Gastrocnemius medialis (tissue), 4 donors: Measurements from ENCODE around the gene EPB41.

Source experiments
- POLR2A ChIP-seq, 2 donors: fragments of 450-650 bp; IDR thresholded peaks; one replicate each; pipeline ENCODE4 v1.6.1; 2017; ENCODE audit warnings: antibody characterized with exemption in 2 of 2, mild to moderate bottlenecking in 2 of 2, moderate library complexity in 2 of 2
- TF ChIP-seq, protein P1 (sequence below), 5 experiments: fragments of 450-650 bp in 3 of 5; fragments of 200-600 bp in 2 of 5; sonication (generic) in 2 of 5; IDR thresholded peaks in 4 of 5; conservative IDR thresholded peaks in 1 of 5; 1 replicate in 4 of 5; 2 replicates in 1 of 5; pipeline ENCODE4 v1.5.1; 2016 to 2019; ENCODE audit warnings: antibody characterized with exemption in 5 of 5, mild to moderate bottlenecking in 3 of 5, moderate library complexity in 3 of 5

DNA sequence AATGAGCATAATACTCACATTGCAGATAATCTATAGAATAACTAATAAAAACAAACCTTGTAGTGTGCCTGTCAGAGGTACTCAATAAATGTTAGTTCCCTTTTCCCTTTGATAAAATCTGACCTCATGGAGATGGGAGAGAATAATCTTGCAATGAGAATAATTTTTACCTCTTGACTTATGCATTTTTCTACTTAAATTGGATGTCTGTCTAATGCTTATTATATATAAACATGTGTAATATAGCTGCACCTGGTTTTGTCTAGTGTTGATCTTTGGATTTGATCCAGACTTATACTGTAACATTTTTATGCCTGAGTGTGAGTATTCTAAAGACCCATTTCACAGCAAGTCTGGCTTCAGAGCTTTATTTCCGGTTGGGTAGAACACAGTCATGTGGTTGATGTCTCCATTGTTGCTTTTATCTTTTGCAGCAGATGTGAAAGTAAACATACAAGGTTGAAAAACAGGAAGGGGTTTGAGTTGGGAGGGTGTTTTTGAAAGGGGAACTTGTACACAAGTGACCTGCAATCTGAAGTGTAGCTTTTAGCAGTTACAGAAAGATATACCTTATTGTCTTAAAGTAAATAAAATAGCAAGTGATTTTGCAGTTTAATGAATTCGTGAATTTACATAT lies 12.4 kb downstream of the EPB41 start:
- TF ChIP-seq, protein P1, sequence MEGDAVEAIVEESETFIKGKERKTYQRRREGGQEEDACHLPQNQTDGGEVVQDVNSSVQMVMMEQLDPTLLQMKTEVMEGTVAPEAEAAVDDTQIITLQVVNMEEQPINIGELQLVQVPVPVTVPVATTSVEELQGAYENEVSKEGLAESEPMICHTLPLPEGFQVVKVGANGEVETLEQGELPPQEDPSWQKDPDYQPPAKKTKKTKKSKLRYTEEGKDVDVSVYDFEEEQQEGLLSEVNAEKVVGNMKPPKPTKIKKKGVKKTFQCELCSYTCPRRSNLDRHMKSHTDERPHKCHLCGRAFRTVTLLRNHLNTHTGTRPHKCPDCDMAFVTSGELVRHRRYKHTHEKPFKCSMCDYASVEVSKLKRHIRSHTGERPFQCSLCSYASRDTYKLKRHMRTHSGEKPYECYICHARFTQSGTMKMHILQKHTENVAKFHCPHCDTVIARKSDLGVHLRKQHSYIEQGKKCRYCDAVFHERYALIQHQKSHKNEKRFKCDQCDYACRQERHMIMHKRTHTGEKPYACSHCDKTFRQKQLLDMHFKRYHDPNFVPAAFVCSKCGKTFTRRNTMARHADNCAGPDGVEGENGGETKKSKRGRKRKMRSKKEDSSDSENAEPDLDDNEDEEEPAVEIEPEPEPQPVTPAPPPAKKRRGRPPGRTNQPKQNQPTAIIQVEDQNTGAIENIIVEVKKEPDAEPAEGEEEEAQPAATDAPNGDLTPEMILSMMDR (IDR thresholded peaks at IDR 0.05 in 4 of 5, conservative IDR thresholded peaks at IDR 0.05 in 1 of 5): no peak
- no peak for TF ChIP-seq POLR2A (IDR thresholded peaks at IDR 0.05)
